Lower lobe of right lung (tissue), 2 donors: ENCODE data around the gene MPZL1. TPM values are rescaled to one million over a fixed set of nuclear protein-coding genes. Genes with fewer than 3 reads are reported as not detected.

Experiments
- ATAC-seq, 2 donors: fragments of 200-7000 bp; cut with Tn5 transposase; one replicate each; pipeline ENCODE4 v1.9.1; 2020 to 2022; ENCODE audit warnings: mild to moderate bottlenecking in 2 of 2, moderate library complexity in 2 of 2
- DNase-seq: peaks from one replicate; pipeline ENCODE4 v3.0.0-alpha.2; 2020
- H3K27ac ChIP-seq: fragments of 200-600 bp; one replicate; pipeline ENCODE4 v1.8.0; 2022
- H3K27me3 ChIP-seq: fragments of 200-600 bp; one replicate; pipeline ENCODE4 v1.8.0; 2022; ENCODE audit warnings: low read depth
- H3K36me3 ChIP-seq: fragments of 200-600 bp; one replicate; pipeline ENCODE4 v1.8.0; 2022; ENCODE audit warnings: mild to moderate bottlenecking
- H3K4me1 ChIP-seq: fragments of 200-600 bp; one replicate; pipeline ENCODE4 v1.8.0; 2022
- H3K4me3 ChIP-seq: fragments of 200-600 bp; one replicate; pipeline ENCODE4 v1.8.0; 2022; ENCODE audit warnings: mild to moderate bottlenecking
- H3K9me3 ChIP-seq: fragments of 200-600 bp; one replicate; pipeline ENCODE4 v1.8.0; 2022
- CTCF ChIP-seq: fragments of 200-600 bp; IDR thresholded peaks from one replicate; pipeline ENCODE4 v1.8.0; 2022; ENCODE audit warnings: antibody characterized with exemption, mild to moderate bottlenecking
- intact Hi-C: fragments of 100-400 bp; cut with DNase I; formaldehyde crosslinking; loops from one replicate; pipeline ENCODE4 v1.11.0; 2022
- long read RNA-seq: library from polyadenylated mRNA; unstranded; transcript quantifications from one replicate; pipeline ENCODE4 v2.0.0, GENCODE V29; 2021
- total RNA-seq: library from RNA; stranded (reverse); fragmentation: NEBNext Ultra II Directional; extraction: Animal tissue kit (Norgen Biotek cat#: 25700); gene quantifications from one replicate; pipeline ENCODE4 v1.2.1, GENCODE V29; 2021
- donor health status: DM: no; HTN: yes; CAD: no; lungs with severe emphysema.

The MPZL1 gene
- 85.9 TPM for total RNA-seq
- long read RNA-seq, full-length matches to known transcripts = 120 of 147 reads
- long read RNA-seq, partial matches to known transcripts = 2 of 147 reads
- long read RNA-seq, other reads (novel, unspliced or antisense) = 25 of 147 reads

GRCh38 chr1:167721617-167722151 is at the start of gene MPZL1:
Gene MPZL1, plus strand, starts transcription at chr1:167721982. Its CDS starts 170 bp downstream, at chr1:167722152.
- Histone ChIP-seq H3K4me1 (peaks cover 34% of the 10 kb centered on the region), H3K27ac (peak within 1 kb of the TSS; percentile 88), H3K4me3 (peak within 1 kb of the TSS; percentile 97), H3K27me3 (no peaks in the 10 kb centered on the region), H3K36me3 (no peaks in the 10 kb centered on the region), H3K9me3 (no peaks in the 10 kb centered on the region)
- DNase-seq (peak; percentile 96), ATAC-seq (peak; percentile 99)
- intact Hi-C loops = no loop called here
- TF ChIP-seq CTCF = no peak

- Histone ChIP-seq H3K27me3 (no peaks in the 10 kb centered on the region), H3K27ac (no peak overlapping the region), H3K4me1 (peaks cover 22% of the 10 kb centered on the region), H3K36me3 (no peaks in the 10 kb centered on the region), H3K4me3 (no peak overlapping the region), H3K9me3 (no peaks in the 10 kb centered on the region)
- ATAC-seq = no peak
- no peak for DNase-seq
- intact Hi-C loops = no loop called here
- no peak for TF ChIP-seq CTCF
Observed at GRCh38 chr1:167672831-167673230, 49.0 kb upstream of the MPZL1 start.

DNA sequence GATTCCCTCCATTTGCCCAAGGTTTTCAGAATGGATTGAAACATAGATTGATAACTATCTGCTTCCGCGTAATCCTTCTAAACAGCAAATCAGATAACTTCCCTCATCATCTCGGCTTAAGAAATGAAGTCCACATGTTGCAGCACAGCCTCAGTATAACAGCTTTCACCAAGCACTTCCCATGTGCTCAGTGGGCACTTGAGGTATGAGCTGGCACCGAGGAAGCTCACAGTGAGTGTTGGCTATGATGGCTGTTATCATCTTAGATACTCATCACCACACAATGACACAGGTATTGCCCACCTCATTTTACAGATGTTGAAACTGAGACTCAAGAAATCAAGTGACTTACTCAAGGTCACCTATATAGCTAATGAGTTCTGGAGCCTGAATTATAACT is 48.5 kb upstream of the MPZL1 start:
- H3K27ac ChIP-seq = no peak overlapping the region
- ATAC-seq = no peak
- no peaks in the 10 kb centered on the region for H3K36me3 ChIP-seq
- H3K9me3 ChIP-seq = no peaks in the 10 kb centered on the region
- TF ChIP-seq CTCF = no peak
- H3K4me3 ChIP-seq = no peak overlapping the region
- no peaks in the 10 kb centered on the region for H3K27me3 ChIP-seq
- no peak for DNase-seq
- H3K4me1 ChIP-seq = peaks cover 22% of the 10 kb centered on the region
- intact Hi-C loops = no loop called here

- ATAC-seq (no peak), DNase-seq (no peak)
- peaks cover 16% of the 10 kb centered on the region for H3K4me1 ChIP-seq
- no peaks in the 10 kb centered on the region for H3K9me3 ChIP-seq
- no peaks in the 10 kb centered on the region for H3K27me3 ChIP-seq
- TF ChIP-seq CTCF = no peak
- no peak overlapping the region for H3K4me3 ChIP-seq
- no peak overlapping the region for H3K27ac ChIP-seq
- intact Hi-C loops = no loop called here
- no peaks in the 10 kb centered on the region for H3K36me3 ChIP-seq
Observed at GRCh38 chr1:167674156-167674555, 47.6 kb upstream of the MPZL1 start.

- H3K4me1 ChIP-seq = peaks cover 8% of the 10 kb centered on the region
- intact Hi-C loops = no loop called here
- H3K4me3 ChIP-seq = no peak overlapping the region
- H3K27me3 ChIP-seq = no peaks in the 10 kb centered on the region
- no peak overlapping the region for H3K27ac ChIP-seq
- no peak for DNase-seq
- H3K36me3 ChIP-seq = no peaks in the 10 kb centered on the region
- no peak for ATAC-seq
- no peaks in the 10 kb centered on the region for H3K9me3 ChIP-seq
- no peak for TF ChIP-seq CTCF
Observed at GRCh38 chr1:167675440-167675839, 46.3 kb upstream of the MPZL1 start.
